Fibroblast of mammary gland (primary cell): ENCODE data around the gene BIN1.

Source experiments
- DNase-seq: peaks from one replicate; pipeline ENCODE4 v3.0.0-alpha.2; 2010; ENCODE audit warnings: low read depth
- H3K4me3 ChIP-seq: 2 replicates; pipeline ENCODE4 v1.5.1; 2011; ENCODE audit warnings: low read depth, mild to moderate bottlenecking, low read length, moderate library complexity; ENCODE audit not compliant: control insufficient read depth
- CTCF ChIP-seq: conservative IDR thresholded peaks from 2 replicates; pipeline ENCODE4 v1.5.1; 2011; ENCODE audit warnings: low read depth, low read length, inconsistent platforms; ENCODE audit not compliant: control insufficient read depth, insufficient read depth

BIN1 gene

GRCh38 chr2:127061375-127062273 lies 45.3 kb downstream of the BIN1 start:
- H3K4me3 ChIP-seq: no peak overlapping the region
- DNase-seq: no peak
- no peak for TF ChIP-seq CTCF

GRCh38 chr2:127060264-127060945 lies 46.5 kb downstream of the BIN1 start:
- no peak overlapping the region for H3K4me3 ChIP-seq
- TF ChIP-seq CTCF: no peak
- DNase-seq: no peak

GRCh38 chr2:127059559-127059958 lies 47.4 kb downstream of the BIN1 start:
- no peak overlapping the region for H3K4me3 ChIP-seq
- TF ChIP-seq CTCF: no peak
- no peak for DNase-seq

GRCh38 chr2:127058954-127059252 lies 48.1 kb downstream of the BIN1 start:
- H3K4me3 ChIP-seq: no peak overlapping the region
- no peak for DNase-seq
- TF ChIP-seq CTCF: no peak

- TF ChIP-seq CTCF: no peak
- no peak overlapping the region for H3K4me3 ChIP-seq
- DNase-seq: no peak
Measured at GRCh38 chr2:127058246-127058953, 48.6 kb downstream of the BIN1 start.

- TF ChIP-seq CTCF: no peak
- DNase-seq: no peak
- no peak overlapping the region for H3K4me3 ChIP-seq
Measured at GRCh38 chr2:127057371-127058245, 49.3 kb downstream of the BIN1 start.
